HEK293 (cell line): ENCODE results near the gene RBCK1.
A peak's percentile ranks its signal among the peaks of the same experiment; 100 is the strongest.

Experiments used
- ATF2 ChIP-seq: fragments of 450-650 bp; formaldehyde crosslinking; IDR thresholded peaks from 2 replicates; pipeline ENCODE4 v1.5.1; 2016; ENCODE audit warnings: missing biosample characterization, missing genetic modification characterization, low read depth
- EGR2 ChIP-seq: fragments of 450-650 bp; formaldehyde crosslinking; IDR thresholded peaks from 2 replicates; pipeline ENCODE4 v1.5.1; 2016; ENCODE audit warnings: low read depth, missing biosample characterization, missing genetic modification characterization
- KLF16 ChIP-seq: fragments of 450-650 bp; formaldehyde crosslinking; IDR thresholded peaks from 2 replicates; pipeline ENCODE4 v1.5.1; 2017; ENCODE audit warnings: missing biosample characterization, missing genetic modification characterization
- KLF17 ChIP-seq: fragments of 450-650 bp; formaldehyde crosslinking; IDR thresholded peaks from 2 replicates; pipeline ENCODE4 v1.5.1; 2016; ENCODE audit warnings: missing biosample characterization, missing genetic modification characterization
- SP7 ChIP-seq: fragments of 450-650 bp; formaldehyde crosslinking; IDR thresholded peaks from 2 replicates; pipeline ENCODE4 v1.5.1; 2016; ENCODE audit warnings: missing biosample characterization, missing genetic modification characterization
- YY1 ChIP-seq: fragments of 450-650 bp; formaldehyde crosslinking; IDR thresholded peaks from 2 replicates; pipeline ENCODE4 v1.5.1; 2018; ENCODE audit warnings: missing biosample characterization, missing genetic modification characterization
- ZBTB1 ChIP-seq: fragments of 450-650 bp; formaldehyde crosslinking; IDR thresholded peaks from 2 replicates; pipeline ENCODE4 v1.5.1; 2016; ENCODE audit warnings: missing biosample characterization, missing genetic modification characterization
- ZBTB6 ChIP-seq: fragments of 450-650 bp; formaldehyde crosslinking; IDR thresholded peaks from 2 replicates; pipeline ENCODE4 v1.5.1; 2017; ENCODE audit warnings: missing biosample characterization, missing genetic modification characterization
- ZBTB7A ChIP-seq: fragments of 450-650 bp; formaldehyde crosslinking; IDR thresholded peaks from 2 replicates; pipeline ENCODE4 v1.5.1; 2016; ENCODE audit warnings: low read depth, missing biosample characterization, missing genetic modification characterization
- ZFHX2 ChIP-seq: fragments of 450-650 bp; formaldehyde crosslinking; conservative IDR thresholded peaks from 2 replicates; pipeline ENCODE4 v1.5.1; 2016; ENCODE audit warnings: missing biosample characterization, missing genetic modification characterization
- ZFP37 ChIP-seq: fragments of 450-650 bp; formaldehyde crosslinking; IDR thresholded peaks from 2 replicates; pipeline ENCODE4 v1.5.1; 2016; ENCODE audit warnings: missing biosample characterization, missing genetic modification characterization
- ZFP41 ChIP-seq: fragments of 450-650 bp; formaldehyde crosslinking; IDR thresholded peaks from 2 replicates; pipeline ENCODE4 v1.5.1; 2016; ENCODE audit warnings: missing biosample characterization, missing genetic modification characterization, borderline replicate concordance
- ZNF10 ChIP-seq: fragments of 450-650 bp; formaldehyde crosslinking; IDR thresholded peaks from 2 replicates; pipeline ENCODE4 v1.5.1; 2017; ENCODE audit warnings: missing biosample characterization, missing genetic modification characterization
- ZNF133 ChIP-seq: fragments of 450-650 bp; formaldehyde crosslinking; IDR thresholded peaks from 2 replicates; pipeline ENCODE4 v1.5.1; 2016; ENCODE audit warnings: missing biosample characterization, missing genetic modification characterization
- ZNF146 ChIP-seq: fragments of 450-650 bp; formaldehyde crosslinking; IDR thresholded peaks from 2 replicates; pipeline ENCODE4 v1.5.1; 2016; ENCODE audit warnings: missing biosample characterization, missing genetic modification characterization
- ZNF175 ChIP-seq: fragments of 450-650 bp; formaldehyde crosslinking; IDR thresholded peaks from 2 replicates; pipeline ENCODE4 v1.5.1; 2016; ENCODE audit warnings: missing biosample characterization, missing genetic modification characterization
- ZNF19 ChIP-seq: fragments of 450-650 bp; formaldehyde crosslinking; IDR thresholded peaks from 2 replicates; pipeline ENCODE4; 2016; ENCODE audit warnings: missing biosample characterization, missing genetic modification characterization, low read depth
- ZNF223 ChIP-seq: fragments of 450-650 bp; formaldehyde crosslinking; IDR thresholded peaks from 2 replicates; pipeline ENCODE4 v1.5.1; 2016; ENCODE audit warnings: missing biosample characterization, missing genetic modification characterization
- ZNF239 ChIP-seq: fragments of 450-650 bp; formaldehyde crosslinking; IDR thresholded peaks from 2 replicates; pipeline ENCODE4 v1.5.1; 2016; ENCODE audit warnings: missing biosample characterization, missing genetic modification characterization
- ZNF292 ChIP-seq: fragments of 450-650 bp; formaldehyde crosslinking; IDR thresholded peaks from 2 replicates; pipeline ENCODE4 v1.5.1; 2016; ENCODE audit warnings: low read depth, missing biosample characterization, missing genetic modification characterization, borderline replicate concordance
- ZNF302 ChIP-seq: fragments of 450-650 bp; formaldehyde crosslinking; IDR thresholded peaks from 2 replicates; pipeline ENCODE4 v1.5.1; 2016; ENCODE audit warnings: missing biosample characterization, missing genetic modification characterization, low read depth
- ZNF37A ChIP-seq: fragments of 450-650 bp; IDR thresholded peaks from 2 replicates; pipeline ENCODE4 v1.5.1; 2018; ENCODE audit warnings: missing biosample characterization, missing genetic modification characterization
- ZNF391 ChIP-seq: fragments of 450-650 bp; formaldehyde crosslinking; IDR thresholded peaks from 2 replicates; pipeline ENCODE4 v1.5.1; 2016; ENCODE audit warnings: low read depth, missing biosample characterization, missing genetic modification characterization, borderline replicate concordance
- ZNF473 ChIP-seq: fragments of 450-650 bp; formaldehyde crosslinking; IDR thresholded peaks from 2 replicates; pipeline ENCODE4 v1.5.1; 2017; ENCODE audit warnings: missing biosample characterization, missing genetic modification characterization
- ZNF510 ChIP-seq: fragments of 450-650 bp; formaldehyde crosslinking; IDR thresholded peaks from 2 replicates; pipeline ENCODE4 v1.5.1; 2018; ENCODE audit warnings: mild to moderate bottlenecking, missing genetic modification characterization, missing biosample characterization; ENCODE audit not compliant: insufficient replicate concordance
- ZNF513 ChIP-seq: fragments of 450-650 bp; IDR thresholded peaks from 2 replicates; pipeline ENCODE4 v1.5.1; 2018; ENCODE audit warnings: missing biosample characterization, missing genetic modification characterization
- ZNF529 ChIP-seq: fragments of 450-650 bp; formaldehyde crosslinking; IDR thresholded peaks from 2 replicates; pipeline ENCODE4 v1.5.1; 2017; ENCODE audit warnings: missing genetic modification characterization, missing biosample characterization; ENCODE audit not compliant: insufficient replicate concordance
- ZNF623 ChIP-seq: fragments of 450-650 bp; formaldehyde crosslinking; IDR thresholded peaks from 2 replicates; pipeline ENCODE4 v1.5.1; 2016; ENCODE audit warnings: missing biosample characterization, missing genetic modification characterization
- ZNF76 ChIP-seq: fragments of 450-650 bp; formaldehyde crosslinking; IDR thresholded peaks from 2 replicates; pipeline ENCODE4; 2016; ENCODE audit warnings: low read depth, missing biosample characterization, missing genetic modification characterization, borderline replicate concordance
- ZNF792 ChIP-seq: fragments of 450-650 bp; formaldehyde crosslinking; IDR thresholded peaks from 2 replicates; pipeline ENCODE4 v1.5.1; 2016; ENCODE audit warnings: missing biosample characterization, missing genetic modification characterization
- ZSCAN4 ChIP-seq: fragments of 450-650 bp; formaldehyde crosslinking; IDR thresholded peaks from 2 replicates; pipeline ENCODE4 v1.5.1; 2017; ENCODE audit warnings: missing biosample characterization, missing genetic modification characterization
- ZSCAN5A ChIP-seq: fragments of 450-650 bp; formaldehyde crosslinking; IDR thresholded peaks from 2 replicates; pipeline ENCODE4 v1.5.1; 2016; ENCODE audit warnings: missing biosample characterization, missing genetic modification characterization
- ZXDB ChIP-seq: fragments of 450-650 bp; formaldehyde crosslinking; IDR thresholded peaks from 2 replicates; pipeline ENCODE4 v1.5.1; 2016; ENCODE audit warnings: missing biosample characterization, missing genetic modification characterization

The RBCK1 gene

GRCh38 chr20:407953-408842 lies at the start of gene RBCK1 (continued):
- TF ChIP-seq ZBTB1 (tag by site-specific recombination) (no peak), ZSCAN5A (0 out of 2 replicates have a peak, but pooled peaks have one; percentile 21), ZNF133 (tag by site-specific recombination) (no peak), ZNF513 (tag by site-specific recombination) (no peak), ZNF792 (no peak), ZNF302 (tag by site-specific recombination) (no peak), EGR2 (no peak), ZNF529 (no peak), ZNF37A (tag by site-specific recombination) (no peak), KLF16 (tag by site-specific recombination) (no peak), ZBTB7A (tag by site-specific recombination) (no peak), KLF17 (no peak; the same call in 1 of the 2 replicates), ZFP41 (tag by site-specific recombination) (no peak), ZNF175 (no peak), ATF2 (no peak), ZNF510 (tag by site-specific recombination) (no peak), ZNF223 (no peak), ZNF292 (tag by site-specific recombination) (no peak), ZNF473 (tag by site-specific recombination) (no peak), SP7 (tag by site-specific recombination) (peak; percentile 31), ZNF391 (tag by site-specific recombination) (peak; percentile 46; the same call in 1 of the 2 replicates), ZBTB6 (tag by site-specific recombination) (0 out of 2 replicates have a peak, but pooled peaks have one; percentile 38), ZNF146 (tag by site-specific recombination) (no peak), ZXDB (tag by site-specific recombination) (peak; percentile 81), YY1 (tag by site-specific recombination) (no peak), ZNF10 (tag by site-specific recombination) (no peak), ZSCAN4 (tag by site-specific recombination) (no peak), ZNF76 (peak; percentile 80; the same call in 1 of the 2 replicates), ZNF623 (tag by site-specific recombination) (no peak), ZNF19 (no peak), ZNF239 (tag by site-specific recombination) (no peak), ZFHX2 (tag by site-specific recombination) (0 out of 2 replicates have a peak, but pooled peaks have one; percentile 5), ZFP37 (peak; percentile 40; the same call in 1 of the 2 replicates)
